Activated CD4-positive, alpha-beta T cell treated with anti-CD3 and anti-CD28 coated beads for 36 hours (primary cell): ENCODE measurements around the gene PAX3. TPM values are rescaled to one million over a fixed set of nuclear protein-coding genes. Genes with fewer than 3 reads are reported as not detected.

ENCODE experiments used
- ATAC-seq: fragments of 200-7000 bp; cut with Tn5 transposase; one replicate; pipeline ENCODE4 v1.10.0; 2021; ENCODE audit warnings: mild to moderate bottlenecking, moderate library complexity
- CTCF ChIA-PET: fragments of 350-600 bp; sonication (Branson Sonifier 250); formaldehyde crosslinking; loops from one replicate; lab custom pipeline; 2021; ENCODE audit warnings: antibody characterized with exemption; lab: Charles Lee
- POLR2A ChIA-PET: fragments of 350-600 bp; sonication (Branson Sonifier 250); formaldehyde crosslinking; loops from one replicate; lab custom pipeline; 2021; ENCODE audit warnings: antibody characterized with exemption, inconsistent platforms; lab: Charles Lee
- DNase-seq: peaks from one replicate; pipeline ENCODE4 v3.0.0-alpha.2; 2020
- H3K27ac Mint-ChIP-seq: one replicate; pipeline ENCODE4 v1.8.0; 2021; ENCODE audit warnings: mixed read lengths
- H3K27me3 Mint-ChIP-seq: one replicate; pipeline ENCODE4 v1.8.0; 2021; ENCODE audit warnings: mixed read lengths
- H3K36me3 Mint-ChIP-seq: one replicate; pipeline ENCODE4 v1.8.0; 2021; ENCODE audit warnings: low read depth, mixed read lengths
- H3K4me1 Mint-ChIP-seq: one replicate; pipeline ENCODE4 v1.8.0; 2021; ENCODE audit warnings: mixed read lengths
- H3K4me3 Mint-ChIP-seq: one replicate; pipeline ENCODE4 v1.8.0; 2021; ENCODE audit warnings: mild to moderate bottlenecking, moderate library complexity, mixed read lengths
- H3K9me3 Mint-ChIP-seq: one replicate; pipeline ENCODE4 v1.8.0; 2021; ENCODE audit warnings: low read depth, mixed read lengths
- intact Hi-C, 2 experiments: fragments of 100-400 bp; cut with DNase I in 1 of 2; cut with micrococcal nuclease in 1 of 2; formaldehyde crosslinking; loops; one replicate each; pipeline versions ENCODE4 v1.14.2 to v1.15.1; 2022 to 2024; cut with DNase I, micrococcal nuclease
- total RNA-seq, 2 experiments: library from RNA; stranded (reverse); gene quantifications; one replicate each; pipeline ENCODE4 v1.2.3, GENCODE V29; 2021

Gene PAX3
- total RNA-seq, 2 experiments from 2014 or later, result not detected

DNA sequence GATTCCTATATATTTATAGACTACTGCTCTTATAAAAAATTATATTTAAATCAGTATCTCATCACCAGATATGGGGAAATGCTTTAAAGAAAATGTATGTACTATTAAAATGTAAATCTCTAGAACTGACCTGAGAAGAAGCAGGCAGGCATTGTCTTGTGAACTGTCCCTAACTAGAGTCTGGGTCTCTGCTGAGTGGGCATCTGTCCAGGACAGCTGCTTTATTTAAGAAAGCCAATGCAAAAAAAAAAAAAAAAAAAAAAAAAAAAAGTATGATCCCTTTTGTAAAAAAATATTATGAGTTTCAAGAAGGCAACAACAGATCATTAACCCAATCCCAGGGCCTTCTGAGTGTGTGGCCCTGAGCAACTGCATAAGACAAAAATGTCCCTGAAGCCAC is 66.0 kb downstream of the PAX3 start:
- peaks cover 10% of the 10 kb centered on the region for H3K27me3 Mint-ChIP-seq
- ATAC-seq, result no peak
- H3K9me3 Mint-ChIP-seq, result peaks cover 2% of the 10 kb centered on the region
- H3K4me3 Mint-ChIP-seq, result no peak overlapping the region
- DNase-seq, result no peak
- no peaks in the 10 kb centered on the region for H3K4me1 Mint-ChIP-seq
- CTCF ChIA-PET, result no interaction called here
- POLR2A ChIA-PET, result no interaction called here
- H3K27ac Mint-ChIP-seq, result no peak overlapping the region
- intact Hi-C loops, result no loop called here
- H3K36me3 Mint-ChIP-seq, result no peaks in the 10 kb centered on the region

- ATAC-seq (no peak), DNase-seq (no peak)
- POLR2A ChIA-PET, result no interaction called here
- intact Hi-C loops, result no loop called here
- Mint-ChIP-seq H3K4me1 (no peaks in the 10 kb centered on the region), H3K27me3 (peaks cover 9% of the 10 kb centered on the region), H3K9me3 (peaks cover 2% of the 10 kb centered on the region), H3K27ac (no peak overlapping the region), H3K36me3 (no peaks in the 10 kb centered on the region), H3K4me3 (no peak overlapping the region)
- CTCF ChIA-PET, result interaction anchor here (0.5 kb wide), 1 partner anchor 314 kb away, joined by 3 read pairs; no protein-coding TSS in a partner anchor
Measured at GRCh38 chr2:222232372-222232771, 66.4 kb downstream of the PAX3 start.

DNA sequence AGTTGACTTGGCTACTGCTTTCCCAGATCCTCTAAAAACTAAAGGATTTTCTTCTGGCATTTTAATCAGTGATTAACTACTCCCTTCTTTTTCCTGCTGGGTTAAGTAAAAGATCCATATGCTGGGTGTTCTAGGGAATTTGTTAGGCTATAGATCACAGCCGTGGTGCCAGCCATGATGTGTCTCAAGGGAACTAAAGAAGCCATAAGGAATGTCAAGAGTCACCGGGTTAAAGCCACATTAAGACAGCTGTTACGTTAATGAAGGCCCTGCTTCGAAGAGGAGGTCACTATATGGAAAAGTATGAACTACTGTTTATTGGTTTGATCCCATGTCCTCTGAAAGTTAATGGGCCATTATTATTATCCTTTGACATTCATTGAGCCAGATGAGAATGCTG is 70.7 kb downstream of the PAX3 start:
- Mint-ChIP-seq H3K9me3 (peaks cover 2% of the 10 kb centered on the region), H3K4me3 (no peak overlapping the region), H3K27me3 (peaks cover 7% of the 10 kb centered on the region), H3K36me3 (no peaks in the 10 kb centered on the region), H3K4me1 (no peaks in the 10 kb centered on the region), H3K27ac (no peak overlapping the region)
- DNase-seq, result no peak
- intact Hi-C loops, result no loop called here
- no peak for ATAC-seq
- ChIA-PET POLR2A (no interaction called here), CTCF (interaction anchor here (0.6 kb wide), 1 partner anchor 261 kb away, joined by 4 read pairs; no protein-coding TSS in a partner anchor)

DNA sequence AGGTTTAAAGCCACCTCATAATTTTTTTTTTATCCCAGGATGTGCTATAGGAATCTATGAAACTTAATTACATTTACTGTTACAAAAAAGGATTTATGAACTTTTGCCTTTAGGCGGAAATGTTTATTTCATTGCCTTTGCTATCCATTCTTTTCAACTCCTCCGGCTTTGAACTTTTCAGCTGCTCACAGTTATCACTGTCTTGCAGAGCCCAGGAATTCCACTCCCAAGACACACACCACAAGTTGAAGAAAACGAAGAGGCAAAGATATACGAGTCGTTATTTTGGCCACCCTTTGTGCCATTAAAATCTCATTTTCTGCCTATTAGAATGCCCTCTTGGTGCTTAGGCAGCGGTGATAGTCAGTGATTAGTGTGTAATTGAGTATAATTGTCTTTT is 80.0 kb downstream of the PAX3 start:
- ATAC-seq, result no peak
- no peaks in the 10 kb centered on the region for H3K9me3 Mint-ChIP-seq
- H3K27me3 Mint-ChIP-seq, result peaks cover 4% of the 10 kb centered on the region
- ChIA-PET POLR2A (interaction anchor here (0.7 kb wide), 1 partner anchor 18 kb away, joined by 3 read pairs; no protein-coding TSS in a partner anchor), CTCF (no interaction called here)
- intact Hi-C loops, result no loop called here
- no peak overlapping the region for H3K4me3 Mint-ChIP-seq
- no peaks in the 10 kb centered on the region for H3K4me1 Mint-ChIP-seq
- no peak overlapping the region for H3K27ac Mint-ChIP-seq
- DNase-seq, result no peak
- no peaks in the 10 kb centered on the region for H3K36me3 Mint-ChIP-seq

DNA sequence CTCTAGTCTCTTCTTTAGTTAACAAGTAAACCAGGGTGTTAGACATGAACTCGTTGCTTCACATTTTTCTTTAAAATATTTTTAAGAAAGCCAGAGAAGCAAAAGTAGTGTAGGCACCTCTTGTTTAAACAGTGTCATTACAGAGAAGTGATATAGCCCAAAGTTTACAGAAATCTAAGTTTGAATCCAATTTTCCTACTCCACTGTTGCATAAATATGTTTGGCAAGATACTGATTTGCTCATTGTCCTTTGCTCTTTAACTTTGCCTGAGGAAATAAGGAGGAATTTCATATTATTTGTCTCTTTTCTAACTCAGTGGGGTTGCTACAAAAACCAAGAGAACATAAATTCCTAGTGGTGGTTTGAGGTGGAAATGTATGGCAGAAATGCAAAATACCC is 81.1 kb downstream of the PAX3 start:
- Mint-ChIP-seq H3K36me3 (no peaks in the 10 kb centered on the region), H3K4me3 (no peak overlapping the region), H3K27ac (no peak overlapping the region), H3K9me3 (no peaks in the 10 kb centered on the region), H3K27me3 (peaks cover 4% of the 10 kb centered on the region), H3K4me1 (no peaks in the 10 kb centered on the region)
- POLR2A ChIA-PET, result no interaction called here
- ATAC-seq, result no peak
- CTCF ChIA-PET, result no interaction called here
- intact Hi-C loops, result no loop called here
- DNase-seq, result no peak

- H3K27ac Mint-ChIP-seq, result no peak overlapping the region
- POLR2A ChIA-PET, result no interaction called here
- H3K36me3 Mint-ChIP-seq, result no peaks in the 10 kb centered on the region
- no peak for ATAC-seq
- H3K4me1 Mint-ChIP-seq, result no peaks in the 10 kb centered on the region
- DNase-seq, result no peak
- CTCF ChIA-PET, result no interaction called here
- no peaks in the 10 kb centered on the region for H3K9me3 Mint-ChIP-seq
- intact Hi-C loops, result no loop called here
- H3K27me3 Mint-ChIP-seq, result peaks cover 4% of the 10 kb centered on the region
- no peak overlapping the region for H3K4me3 Mint-ChIP-seq
Measured at GRCh38 chr2:222214885-222215284, 83.9 kb downstream of the PAX3 start.

GRCh38 chr2:222213049-222213448 is 85.7 kb downstream of the PAX3 start:
- H3K4me3 Mint-ChIP-seq, result no peak overlapping the region
- no peaks in the 10 kb centered on the region for H3K4me1 Mint-ChIP-seq
- intact Hi-C loops, result no loop called here
- no peak overlapping the region for H3K27ac Mint-ChIP-seq
- no peak for ATAC-seq
- DNase-seq, result no peak
- no peaks in the 10 kb centered on the region for H3K36me3 Mint-ChIP-seq
- H3K9me3 Mint-ChIP-seq, result no peaks in the 10 kb centered on the region
- H3K27me3 Mint-ChIP-seq, result peaks cover 5% of the 10 kb centered on the region
- ChIA-PET POLR2A (no interaction called here), CTCF (interaction anchor here (0.6 kb wide), 1 partner anchor 745 kb away, joined by 3 read pairs; no protein-coding TSS in a partner anchor)

DNA sequence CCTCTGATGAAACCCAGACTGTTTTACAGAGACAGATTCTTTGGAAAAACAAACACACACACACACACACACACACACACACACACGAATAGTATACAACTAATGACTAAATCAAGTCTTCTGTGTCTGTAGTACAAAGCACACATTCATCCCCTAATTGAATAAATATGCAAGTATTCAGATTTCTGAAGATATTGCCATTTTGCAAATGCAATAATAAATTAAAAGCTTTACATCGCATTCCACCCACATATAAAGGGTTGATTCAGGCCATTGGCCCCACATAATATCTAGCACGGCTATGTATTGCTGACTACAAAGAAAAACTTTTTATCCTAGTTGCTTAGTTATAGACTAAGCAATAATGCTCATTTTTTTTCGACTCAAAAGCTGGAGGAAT is 86.2 kb downstream of the PAX3 start:
- Mint-ChIP-seq H3K27ac (no peak overlapping the region), H3K36me3 (no peaks in the 10 kb centered on the region), H3K4me3 (no peak overlapping the region), H3K4me1 (no peaks in the 10 kb centered on the region), H3K9me3 (no peaks in the 10 kb centered on the region), H3K27me3 (peaks cover 5% of the 10 kb centered on the region)
- DNase-seq, result no peak
- intact Hi-C loops, result no loop called here
- no peak for ATAC-seq
- ChIA-PET CTCF (no interaction called here), POLR2A (no interaction called here)

DNA sequence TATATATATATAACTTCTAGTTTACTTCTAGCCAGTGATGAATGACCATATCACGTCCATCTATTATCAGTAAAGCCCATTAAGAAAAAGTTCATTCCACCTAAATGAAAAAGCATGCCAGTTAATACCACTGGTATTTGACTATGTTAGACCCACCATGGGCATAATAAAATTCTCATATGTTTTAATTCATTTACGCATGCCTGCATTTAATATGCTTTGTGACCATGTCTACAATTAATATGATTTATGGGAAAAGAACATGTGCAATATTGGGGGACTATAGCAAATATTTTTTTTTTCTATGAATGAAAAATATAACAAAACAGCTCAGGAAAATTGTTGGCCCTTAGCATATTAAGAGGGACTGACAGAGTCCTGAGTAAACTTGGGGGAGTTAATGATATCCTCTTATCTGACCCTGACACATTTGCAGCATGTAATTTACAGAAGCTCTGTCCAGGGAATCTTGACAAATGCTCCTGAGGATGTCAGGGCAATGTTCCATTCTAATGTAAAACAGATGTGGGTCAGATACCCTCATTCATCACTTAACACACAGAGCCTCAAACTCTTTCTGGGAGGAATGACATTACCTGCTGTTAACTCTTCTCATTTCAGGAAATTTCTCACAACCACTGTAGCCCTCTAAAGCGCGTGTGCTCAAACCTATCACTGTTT is 90.6 kb downstream of the PAX3 start:
- POLR2A ChIA-PET, result no interaction called here

GRCh38 chr2:222205136-222205535 is 93.7 kb downstream of the PAX3 start:
- no peak overlapping the region for H3K4me3 Mint-ChIP-seq
- intact Hi-C loops, result no loop called here
- DNase-seq (no peak), ATAC-seq (no peak)
- no peak overlapping the region for H3K27ac Mint-ChIP-seq
- peaks cover 5% of the 10 kb centered on the region for H3K27me3 Mint-ChIP-seq
- H3K9me3 Mint-ChIP-seq, result no peaks in the 10 kb centered on the region
- no peaks in the 10 kb centered on the region for H3K36me3 Mint-ChIP-seq
- no peaks in the 10 kb centered on the region for H3K4me1 Mint-ChIP-seq
- POLR2A ChIA-PET, result no interaction called here
- CTCF ChIA-PET, result no interaction called here

More for the DNA sequence above, 90.6 kb downstream of the PAX3 start:
- Mint-ChIP-seq H3K36me3 (no peaks in the 10 kb centered on the region), H3K4me1 (no peaks in the 10 kb centered on the region), H3K27ac (no peak overlapping the region), H3K4me3 (no peak overlapping the region), H3K27me3 (peaks cover 3% of the 10 kb centered on the region), H3K9me3 (no peaks in the 10 kb centered on the region)
- ATAC-seq (no peak), DNase-seq (no peak)
- CTCF ChIA-PET, result no interaction called here
- intact Hi-C loops, result no loop called here

DNA sequence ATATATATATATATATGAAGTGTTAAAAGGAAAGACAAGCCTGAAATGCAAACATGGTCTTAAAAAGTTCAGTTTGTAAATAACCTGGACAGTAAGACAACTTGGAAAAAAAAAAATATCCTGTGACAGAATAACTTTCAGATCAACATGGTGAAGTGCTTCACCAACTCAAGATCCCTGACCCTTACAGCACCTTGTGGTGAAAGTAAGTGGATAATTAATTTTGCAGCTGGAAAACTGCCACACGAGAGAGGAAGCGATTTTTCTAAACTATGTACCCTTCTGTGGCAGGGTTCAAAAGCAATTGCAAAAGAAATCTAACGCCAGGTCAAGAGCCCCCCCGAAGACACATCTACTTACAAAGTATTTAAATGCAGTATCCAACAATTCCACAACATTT is 95.8 kb downstream of the PAX3 start:
- Mint-ChIP-seq H3K27me3 (peaks cover 4% of the 10 kb centered on the region), H3K4me1 (no peaks in the 10 kb centered on the region), H3K4me3 (no peak overlapping the region), H3K36me3 (no peaks in the 10 kb centered on the region), H3K9me3 (no peaks in the 10 kb centered on the region), H3K27ac (no peak overlapping the region)
- intact Hi-C loops, result no loop called here
- ATAC-seq (no peak), DNase-seq (no peak)
- ChIA-PET CTCF (no interaction called here), POLR2A (no interaction called here)

GRCh38 chr2:222196159-222196558 is 102.6 kb downstream of the PAX3 start:
- Mint-ChIP-seq H3K27me3 (peaks cover 4% of the 10 kb centered on the region), H3K9me3 (no peaks in the 10 kb centered on the region), H3K27ac (no peak overlapping the region), H3K36me3 (no peaks in the 10 kb centered on the region), H3K4me3 (no peak overlapping the region), H3K4me1 (no peaks in the 10 kb centered on the region)
- ATAC-seq (no peak), DNase-seq (no peak)
- ChIA-PET CTCF (no interaction called here), POLR2A (no interaction called here)
- intact Hi-C loops, result no loop called here
